A673 (cell line): Measurements from ENCODE around the gene PPP1R12A. TPM values are rescaled to one million over a fixed set of nuclear protein-coding genes. Genes with fewer than 3 reads are reported as not detected.

Experiments
- BruUV-seq: library from RNA; stranded (reverse); fragments of 400-500 nt; replicated peaks from 2 replicates; lab custom pipeline; 2021; lab: Mats Ljungman, UMichigan
- CTCF ChIA-PET: fragments of 300-600 bp; sonication (Branson Sonifier 250); formaldehyde crosslinking; loops from one replicate; lab custom pipeline; 2022; ENCODE audit warnings: antibody characterized with exemption; lab: Charles Lee
- POLR2A ChIA-PET: fragments of 300-600 bp; sonication (Branson Sonifier 250); formaldehyde crosslinking; loops from one replicate; lab custom pipeline; 2022; ENCODE audit warnings: antibody characterized with exemption; ENCODE audit not compliant: low non-redundant PET; lab: Charles Lee
- DNase-seq: peaks from one replicate; pipeline ENCODE4 v3.0.0-alpha.2; 2015; ENCODE audit warnings: low spot score
- H3K27ac ChIP-seq: fragments of 200-600 bp; sonication (generic); 2 replicates; pipeline ENCODE4 v1.5.1; 2016; ENCODE audit warnings: mixed run types, low read depth, mild to moderate bottlenecking, mixed read lengths, antibody characterized with exemption, low read length; ENCODE audit not compliant: poor library complexity, severe bottlenecking
- H3K27me3 ChIP-seq: fragments of 200-600 bp; sonication (generic); replicated peaks from 2 replicates; pipeline ENCODE4 v1.6.1; 2017; ENCODE audit warnings: mixed run types, low read depth, mild to moderate bottlenecking, mixed read lengths, antibody characterized with exemption, low read length; ENCODE audit not compliant: insufficient read depth, poor library complexity
- H3K36me3 ChIP-seq: fragments of 200-600 bp; sonication (generic); 2 replicates; pipeline ENCODE4 v1.6.1; 2016; ENCODE audit warnings: mixed run types, mild to moderate bottlenecking, mixed read lengths, antibody characterized with exemption, low read length; ENCODE audit not compliant: insufficient read depth, poor library complexity, severe bottlenecking
- H3K4me1 ChIP-seq: fragments of 200-600 bp; sonication (generic); 2 replicates; pipeline ENCODE4 v1.6.1; 2017; ENCODE audit warnings: mixed run types, mild to moderate bottlenecking, mixed read lengths, antibody characterized with exemption, low read length; ENCODE audit not compliant: insufficient read depth, poor library complexity, severe bottlenecking
- H3K4me3 ChIP-seq: fragments of 200-600 bp; sonication (generic); 2 replicates; pipeline ENCODE4 v1.5.1; 2016; ENCODE audit warnings: low read depth, mixed run types, mild to moderate bottlenecking, mixed read lengths, low read length; ENCODE audit not compliant: poor library complexity, severe bottlenecking
- H3K9me3 ChIP-seq: fragments of 200-600 bp; sonication (generic); 2 replicates; pipeline ENCODE4 v1.6.1; 2016; ENCODE audit warnings: mixed run types, low read depth, mild to moderate bottlenecking, mixed read lengths, antibody characterized with exemption, low read length; ENCODE audit not compliant: poor library complexity, severe bottlenecking
- EZH2 ChIP-seq: fragments of 200-600 bp; sonication (generic); IDR thresholded peaks from 2 replicates; pipeline ENCODE4 v1.6.1; 2017; ENCODE audit warnings: borderline replicate concordance, low read depth, mild to moderate bottlenecking, mixed read lengths, antibody characterized with exemption, low read length; ENCODE audit not compliant: poor library complexity, severe bottlenecking
- intact Hi-C: fragments of 100-400 bp; cut with micrococcal nuclease; formaldehyde crosslinking; loops from one replicate; pipeline ENCODE4 v1.10.0; 2022; ENCODE audit not compliant: unreplicated experiment
- total RNA-seq: library from RNA; stranded (reverse); gene quantifications from 2 replicates; pipeline ENCODE4 v1.2.3, GENCODE V29; 2021
- TF ChIP-seq, protein P1 (sequence below): fragments of 300-800, 200-600 bp; sonication (generic); conservative IDR thresholded peaks from 2 replicates; pipeline ENCODE4 v1.5.1; 2017; ENCODE audit warnings: low read depth, mild to moderate bottlenecking, antibody characterized with exemption, low read length, moderate library complexity, mixed read lengths

The PPP1R12A gene
- total RNA-seq, 1 experiment from 2014 or later, result 80.8 TPM

DNA sequence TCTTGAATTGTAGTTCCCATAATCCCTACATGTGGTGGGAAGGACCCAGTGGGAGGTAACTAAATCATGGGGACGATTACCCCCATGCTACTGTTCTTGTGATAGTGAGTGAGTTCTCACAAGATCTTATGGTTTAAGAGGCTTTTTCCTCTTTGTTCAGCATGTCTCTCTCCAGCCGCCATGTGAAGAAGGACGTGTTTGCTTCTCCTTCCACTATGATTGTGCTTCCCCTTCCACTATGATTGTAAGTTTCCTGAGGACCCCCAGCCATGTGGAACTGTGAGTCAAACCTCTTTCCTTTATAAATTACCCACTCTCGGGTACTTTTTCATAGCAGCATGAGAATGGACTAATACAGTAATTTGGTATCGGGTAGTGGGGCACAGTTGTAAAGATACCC is 97.3 kb downstream of the PPP1R12A start:
- DNase-seq, result no peak
- Histone ChIP-seq H3K27ac (no peak overlapping the region), H3K36me3 (peaks cover 11% of the 10 kb centered on the region), H3K4me1 (peaks cover 7% of the 10 kb centered on the region), H3K9me3 (peaks cover 23% of the 10 kb centered on the region), H3K27me3 (no peaks in the 10 kb centered on the region), H3K4me3 (no peak overlapping the region)
- CTCF ChIA-PET, result no interaction called here
- BruUV-seq, result no TSS peak
- intact Hi-C loops, result no loop called here
- TF ChIP-seq, protein P1, sequence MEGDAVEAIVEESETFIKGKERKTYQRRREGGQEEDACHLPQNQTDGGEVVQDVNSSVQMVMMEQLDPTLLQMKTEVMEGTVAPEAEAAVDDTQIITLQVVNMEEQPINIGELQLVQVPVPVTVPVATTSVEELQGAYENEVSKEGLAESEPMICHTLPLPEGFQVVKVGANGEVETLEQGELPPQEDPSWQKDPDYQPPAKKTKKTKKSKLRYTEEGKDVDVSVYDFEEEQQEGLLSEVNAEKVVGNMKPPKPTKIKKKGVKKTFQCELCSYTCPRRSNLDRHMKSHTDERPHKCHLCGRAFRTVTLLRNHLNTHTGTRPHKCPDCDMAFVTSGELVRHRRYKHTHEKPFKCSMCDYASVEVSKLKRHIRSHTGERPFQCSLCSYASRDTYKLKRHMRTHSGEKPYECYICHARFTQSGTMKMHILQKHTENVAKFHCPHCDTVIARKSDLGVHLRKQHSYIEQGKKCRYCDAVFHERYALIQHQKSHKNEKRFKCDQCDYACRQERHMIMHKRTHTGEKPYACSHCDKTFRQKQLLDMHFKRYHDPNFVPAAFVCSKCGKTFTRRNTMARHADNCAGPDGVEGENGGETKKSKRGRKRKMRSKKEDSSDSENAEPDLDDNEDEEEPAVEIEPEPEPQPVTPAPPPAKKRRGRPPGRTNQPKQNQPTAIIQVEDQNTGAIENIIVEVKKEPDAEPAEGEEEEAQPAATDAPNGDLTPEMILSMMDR, result no peak
- TF ChIP-seq EZH2, result no peak
- POLR2A ChIA-PET, result no interaction called here

DNA sequence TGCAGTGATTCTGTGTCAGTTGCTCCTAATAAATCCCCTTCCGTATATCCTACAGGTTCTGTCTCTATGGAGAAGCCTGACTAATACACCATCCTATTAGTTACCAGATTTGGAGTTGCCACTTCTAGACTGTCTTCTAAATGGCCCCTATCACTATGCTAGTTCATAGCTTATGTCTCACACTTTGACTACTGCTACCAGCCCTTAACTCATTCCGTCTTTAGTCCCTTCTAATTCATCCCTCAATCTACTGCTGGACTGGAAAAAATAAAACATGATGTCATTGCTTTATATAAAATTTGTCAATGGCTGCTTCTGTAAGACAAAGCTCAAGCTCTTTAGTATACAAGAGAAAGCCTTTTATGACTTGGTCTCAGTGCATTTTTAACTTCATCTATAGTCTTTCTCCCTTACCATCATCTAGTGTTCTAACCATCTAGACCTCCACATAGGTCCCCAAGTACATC is 99.5 kb downstream of the PPP1R12A start:
- intact Hi-C loops, result no loop called here
- H3K27ac ChIP-seq, result no peak overlapping the region
- peaks cover 7% of the 10 kb centered on the region for H3K4me1 ChIP-seq
- ChIA-PET POLR2A (no interaction called here), CTCF (no interaction called here)
- peaks cover 11% of the 10 kb centered on the region for H3K36me3 ChIP-seq
- no peak overlapping the region for H3K4me3 ChIP-seq
- TF ChIP-seq, protein P1, result no peak
- TF ChIP-seq EZH2, result no peak
- DNase-seq, result no peak
- H3K27me3 ChIP-seq, result no peaks in the 10 kb centered on the region
- no TSS peak for BruUV-seq
- H3K9me3 ChIP-seq, result peaks cover 23% of the 10 kb centered on the region

DNA sequence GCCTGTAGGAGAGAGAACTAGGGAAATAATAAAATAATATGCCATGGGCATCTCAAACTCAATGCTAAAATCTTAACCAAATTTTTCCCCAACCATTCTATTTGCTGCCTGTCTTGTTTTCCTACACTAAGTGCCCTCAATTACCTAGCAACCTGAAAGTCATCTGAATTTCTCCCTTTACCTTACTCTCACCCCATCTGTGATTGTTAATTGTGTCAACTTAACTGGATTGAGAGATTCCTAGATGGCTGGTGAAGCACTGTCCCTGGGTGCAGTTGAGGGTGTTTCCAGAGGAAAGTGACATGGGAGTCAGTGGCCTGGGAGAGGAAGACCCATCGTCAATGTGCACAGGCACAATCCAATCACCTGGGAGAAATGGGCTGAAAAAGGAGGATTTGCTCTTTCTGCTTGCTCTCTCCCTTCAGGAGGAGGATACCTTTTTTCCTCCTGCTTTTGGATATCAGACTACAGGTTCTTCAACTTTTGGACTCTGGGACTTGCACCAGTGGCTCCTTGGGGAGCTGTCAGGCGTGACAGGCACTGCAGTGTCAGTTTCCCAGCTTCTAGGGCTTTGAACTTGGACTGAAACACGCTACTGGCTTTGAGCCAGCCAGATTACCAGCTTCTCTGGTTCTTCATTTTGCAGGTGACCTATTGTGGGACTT is 100.1 kb downstream of the PPP1R12A start:
- BruUV-seq, result no TSS peak
- CTCF ChIA-PET, result no interaction called here
- no peak for TF ChIP-seq EZH2
- TF ChIP-seq, protein P1, result no peak

More for the DNA sequence above, 100.1 kb downstream of the PPP1R12A start:
- POLR2A ChIA-PET, result no interaction called here
- Histone ChIP-seq H3K9me3 (peaks cover 21% of the 10 kb centered on the region), H3K36me3 (peaks cover 9% of the 10 kb centered on the region), H3K27me3 (no peaks in the 10 kb centered on the region), H3K4me3 (no peak overlapping the region), H3K4me1 (peaks cover 7% of the 10 kb centered on the region), H3K27ac (no peak overlapping the region)
- DNase-seq, result no peak
- intact Hi-C loops, result no loop called here
